Muscle layer of duodenum (tissue), 2 donors: Measurements from ENCODE around the gene CYSRT1.

Experiments used
- H3K27ac ChIP-seq: one replicate; pipeline ENCODE4 v1.7.0; 2013; ENCODE audit warnings: mild to moderate bottlenecking, low read length
- H3K27me3 ChIP-seq: one replicate; pipeline ENCODE4 v1.7.0; 2013; ENCODE audit warnings: low read depth, mild to moderate bottlenecking, control low read depth, low read length
- H3K36me3 ChIP-seq, 2 donors: one replicate each; pipeline ENCODE4 v1.7.0; 2013; ENCODE audit warnings: low read length in 2 of 2, control low read depth in 1 of 2, mild to moderate bottlenecking in 1 of 2; ENCODE audit not compliant: insufficient read depth in 2 of 2, control insufficient read depth in 1 of 2
- H3K4me1 ChIP-seq, 2 donors: one replicate each; pipeline ENCODE4 v1.7.0; 2013; ENCODE audit warnings: low read length in 2 of 2, mild to moderate bottlenecking in 2 of 2, control low read depth in 1 of 2, moderate library complexity in 1 of 2; ENCODE audit not compliant: insufficient read depth in 2 of 2, control insufficient read depth in 1 of 2
- H3K4me3 ChIP-seq, 2 donors: one replicate each; pipeline ENCODE4 v1.7.0; 2013; ENCODE audit warnings: low read length in 2 of 2, low read depth in 1 of 2, mild to moderate bottlenecking in 1 of 2
- H3K9me3 ChIP-seq, 2 donors: one replicate each; pipeline ENCODE4 v1.7.0; 2013; ENCODE audit warnings: low read length in 2 of 2, control low read depth in 1 of 2, mild to moderate bottlenecking in 1 of 2; ENCODE audit not compliant: control insufficient read depth in 1 of 2
- donor health status: healthy.

The CYSRT1 gene

DNA sequence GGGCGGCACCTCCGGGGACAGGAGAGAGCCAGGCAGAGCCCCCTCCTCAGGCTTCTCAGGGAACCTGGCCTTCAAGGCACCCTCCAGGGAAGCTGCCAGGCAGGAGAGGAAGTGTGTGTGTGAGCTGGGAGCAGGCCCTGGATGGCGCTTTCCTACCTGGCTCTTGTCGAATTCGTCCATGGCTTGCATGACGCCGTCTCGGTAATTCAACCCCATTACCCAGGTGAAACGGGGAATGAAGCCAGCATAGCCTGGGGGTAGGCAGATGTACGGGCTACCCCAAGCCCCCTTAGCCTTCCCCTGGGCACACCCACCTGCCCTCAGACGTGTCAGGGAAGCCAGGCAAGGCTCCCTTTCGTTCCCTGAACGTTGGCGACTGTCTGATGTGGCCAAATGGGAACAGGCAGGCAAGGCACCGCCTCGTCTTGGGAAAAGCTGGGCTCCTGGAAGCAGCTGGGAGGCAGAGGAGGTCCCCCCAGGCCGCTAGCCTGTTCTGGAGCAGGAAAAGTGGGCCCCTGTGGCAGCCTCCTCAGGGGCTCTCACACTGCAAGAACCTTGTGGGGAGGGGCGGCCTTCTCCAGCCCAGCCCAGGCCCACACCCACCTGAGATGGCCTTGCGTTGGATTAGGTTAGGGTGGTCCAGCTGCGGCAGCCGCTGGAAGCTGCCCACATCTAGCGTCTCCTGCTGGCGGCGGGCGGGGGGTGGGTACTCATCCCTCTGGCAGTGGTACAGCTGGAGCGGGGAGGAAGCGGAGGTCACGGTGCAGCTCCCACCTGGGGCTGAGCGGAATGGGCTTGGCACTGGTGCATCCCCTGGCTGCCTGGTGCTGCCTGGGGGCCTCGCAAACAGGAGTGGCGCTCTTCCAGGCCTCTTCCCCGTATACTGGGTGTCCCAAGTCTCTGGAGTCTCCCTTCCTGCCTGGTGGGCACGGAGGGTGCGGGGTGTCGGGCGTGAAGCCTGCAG lies 19.8 kb downstream of the CYSRT1 start:
- Histone ChIP-seq H3K9me3 (no peaks in the 10 kb centered on the region), H3K4me3 (no peak overlapping the region), H3K4me1 (peaks cover 0 to 22% of the 10 kb centered on the region in 2 donors), H3K27me3 (no peaks in the 10 kb centered on the region), H3K27ac (no peak overlapping the region), H3K36me3 (peaks cover 0 to 10% of the 10 kb centered on the region in 2 donors)

DNA sequence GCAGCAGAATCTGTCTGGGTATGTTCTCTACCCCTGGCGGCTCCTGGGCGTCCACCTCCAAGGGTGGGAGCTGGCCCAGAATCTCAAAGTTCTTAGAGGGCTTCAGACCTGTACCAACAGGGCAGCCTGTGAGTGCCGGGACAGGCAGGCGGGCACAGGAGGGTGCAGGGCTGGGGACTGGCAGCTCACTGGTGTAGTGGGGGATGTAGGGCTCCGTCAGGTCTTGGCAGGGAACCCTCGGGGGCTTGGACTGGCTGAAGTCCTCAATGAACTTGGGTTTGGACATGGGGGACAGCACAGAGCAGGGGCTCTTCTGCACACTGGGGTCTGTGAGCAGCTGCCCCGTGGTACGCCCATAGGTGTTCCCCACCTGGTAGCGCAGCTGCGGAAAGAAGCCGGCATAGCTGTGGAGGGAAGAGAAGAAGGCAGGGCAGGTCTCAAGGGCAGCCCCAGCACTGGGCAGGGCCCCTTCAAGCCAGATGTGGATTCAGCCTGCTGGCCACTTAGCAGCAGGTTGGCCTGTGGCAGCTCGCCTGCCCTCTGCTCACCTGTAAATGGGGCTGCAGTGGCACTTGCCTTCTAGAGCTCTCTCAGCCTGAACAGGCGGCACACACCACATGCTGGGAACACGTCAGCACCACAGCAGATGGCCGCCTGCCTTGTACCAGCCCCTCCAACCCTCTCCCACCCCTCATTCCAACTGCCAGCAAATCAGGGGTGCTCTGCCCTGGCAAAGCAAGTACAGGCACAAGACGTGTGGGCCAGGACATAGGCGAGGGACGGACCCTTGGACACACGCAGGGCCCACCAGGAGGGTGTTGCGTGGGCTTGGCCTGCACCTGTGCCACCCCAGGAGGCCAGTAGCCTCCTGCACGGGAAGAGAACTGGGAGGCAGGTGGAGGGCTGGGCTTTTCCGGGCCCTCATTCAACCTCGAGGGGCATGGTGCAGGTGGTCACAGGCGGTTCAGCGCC lies 20.8 kb downstream of the CYSRT1 start:
- Histone ChIP-seq H3K27me3 (no peaks in the 10 kb centered on the region), H3K4me3 (no peak overlapping the region), H3K9me3 (no peaks in the 10 kb centered on the region), H3K27ac (no peak overlapping the region), H3K4me1 (peaks cover 0 to 22% of the 10 kb centered on the region in 2 donors), H3K36me3 (peaks cover 0 to 10% of the 10 kb centered on the region in 2 donors)

DNA sequence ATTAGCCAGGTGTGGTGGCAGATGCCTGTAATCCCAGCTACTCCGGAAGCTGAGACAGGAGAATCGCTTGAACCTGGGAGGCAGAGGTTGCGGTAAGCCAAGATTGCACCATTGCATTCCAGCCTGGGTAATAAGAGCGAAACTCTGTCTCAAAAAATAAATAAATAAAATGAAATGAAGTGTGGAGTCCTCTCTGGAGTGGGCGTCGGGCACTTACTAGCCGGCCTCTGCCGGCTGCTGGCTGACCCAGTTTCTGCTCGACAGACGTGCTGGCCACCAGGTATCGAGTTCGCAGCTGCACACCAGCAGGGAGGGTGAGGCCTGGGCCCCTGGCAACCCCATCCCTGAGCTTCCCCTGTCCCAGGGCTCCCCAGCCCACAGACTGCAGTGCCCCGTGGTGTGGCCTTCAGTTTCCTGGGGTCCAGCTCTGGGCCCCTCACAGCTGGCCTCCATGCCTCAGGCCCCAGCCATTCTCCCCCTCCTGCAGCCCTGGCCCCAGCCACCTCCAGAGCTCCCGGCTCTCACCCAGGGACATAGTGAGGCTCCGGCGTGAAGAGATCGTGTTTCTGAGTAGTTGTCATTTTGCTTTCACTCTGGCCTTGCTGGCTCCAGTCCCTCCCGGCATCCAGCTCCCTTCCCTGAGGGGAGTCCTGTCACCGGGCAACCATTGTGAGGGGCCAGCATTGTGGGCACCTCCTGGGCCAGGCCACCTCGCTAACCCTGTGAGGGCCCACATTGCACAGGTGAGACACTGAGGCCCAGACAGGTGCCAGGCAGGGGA lies 22.4 kb downstream of the CYSRT1 start:
- Histone ChIP-seq H3K4me3 (no peak overlapping the region), H3K4me1 (peaks cover 0 to 17% of the 10 kb centered on the region in 2 donors), H3K27me3 (no peaks in the 10 kb centered on the region), H3K27ac (no peak overlapping the region), H3K9me3 (no peaks in the 10 kb centered on the region), H3K36me3 (peaks cover 0 to 10% of the 10 kb centered on the region in 2 donors)

DNA sequence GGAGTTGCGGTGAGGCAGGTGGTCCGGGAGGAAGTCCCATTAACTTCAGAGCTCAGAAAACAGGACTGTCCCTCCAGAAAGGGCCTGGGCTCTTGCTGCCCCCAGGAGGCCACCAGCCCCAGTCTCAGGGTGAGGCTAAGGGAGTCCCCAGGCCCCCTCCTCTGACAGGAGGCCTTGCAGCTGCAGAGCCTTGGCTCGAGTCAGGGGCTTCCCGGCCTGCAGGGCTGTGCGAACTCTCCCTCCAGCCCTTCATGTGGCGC lies 22.9 kb downstream of the CYSRT1 start:
- no peak overlapping the region for H3K4me3 ChIP-seq
- peaks cover 0 to 12% of the 10 kb centered on the region in 2 donors for H3K4me1 ChIP-seq
- no peaks in the 10 kb centered on the region for H3K9me3 ChIP-seq
- peaks cover 0 to 8% of the 10 kb centered on the region in 2 donors for H3K36me3 ChIP-seq
- no peak overlapping the region for H3K27ac ChIP-seq
- no peaks in the 10 kb centered on the region for H3K27me3 ChIP-seq

DNA sequence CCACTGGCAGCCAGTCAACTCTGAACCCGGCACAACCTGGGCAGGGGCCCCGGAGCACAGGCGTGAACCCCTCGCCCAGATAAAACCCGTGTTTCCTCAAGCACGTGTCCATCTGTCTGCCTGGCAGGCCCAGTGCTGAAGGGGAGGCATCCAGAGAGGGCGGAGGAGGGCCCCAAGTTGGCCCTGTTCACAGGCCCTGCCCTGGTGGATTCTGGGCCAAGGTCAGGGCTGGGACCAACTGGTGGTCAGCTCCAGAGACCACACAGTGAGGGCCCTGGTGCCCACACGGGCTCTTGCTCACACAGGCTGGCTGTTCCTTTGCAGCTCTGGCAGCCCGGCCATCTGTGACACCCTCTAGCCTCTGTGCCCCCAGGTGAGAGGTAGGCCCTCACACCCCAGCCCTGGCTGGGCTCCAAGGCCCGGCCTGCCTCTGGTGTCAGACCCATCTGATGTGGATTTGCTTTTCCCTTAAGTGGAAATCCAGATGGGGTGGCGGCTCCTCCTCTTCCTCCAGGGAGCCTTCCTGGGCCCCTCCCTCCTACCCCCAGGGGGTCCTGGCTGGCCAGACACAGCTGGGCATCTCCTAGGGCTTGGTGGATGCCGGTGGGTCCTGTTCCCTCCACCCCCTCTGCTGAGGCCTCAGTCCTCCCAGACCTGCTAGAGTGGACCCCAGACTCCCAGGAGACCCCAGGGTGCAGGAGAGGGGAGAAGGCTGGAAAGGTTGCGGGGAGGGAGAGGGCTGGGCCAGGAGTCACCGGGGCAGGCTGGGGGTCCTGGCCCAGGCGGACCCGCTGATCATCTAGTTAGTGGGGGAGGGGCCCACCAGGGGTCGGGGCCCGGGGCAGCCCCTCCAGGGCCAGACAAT lies 25.6 kb downstream of the CYSRT1 start:
- Histone ChIP-seq H3K27ac (no peak overlapping the region), H3K4me3 (no peak overlapping the region), H3K9me3 (no peaks in the 10 kb centered on the region), H3K4me1 (peaks cover 0 to 8% of the 10 kb centered on the region in 2 donors), H3K27me3 (no peaks in the 10 kb centered on the region), H3K36me3 (no peaks in the 10 kb centered on the region)

DNA sequence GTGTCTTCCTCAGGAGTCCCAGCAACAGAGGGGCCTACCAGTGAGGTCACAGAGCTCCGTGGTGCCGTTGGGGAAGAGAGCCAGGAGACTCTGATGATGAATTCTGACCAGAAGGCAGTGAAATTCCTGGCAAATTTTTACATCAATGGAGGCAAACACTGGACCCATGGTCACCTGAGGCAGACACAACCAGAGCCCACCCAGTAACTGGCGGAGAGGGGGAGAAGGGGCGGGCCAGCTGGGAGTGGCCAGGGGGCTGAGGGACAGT lies 26.2 kb downstream of the CYSRT1 start, which contains the start of gene STPG3:
Gene STPG3, plus strand, starts transcription at position 93 of the 268 bp plus-strand sequence. Its CDS starts 1 bp downstream, at position 94.
- H3K9me3 ChIP-seq, result no peaks in the 10 kb centered on the region
- H3K4me3 ChIP-seq, result no peak within 1 kb of the TSS
- no peaks in the 10 kb centered on the region for H3K36me3 ChIP-seq
- H3K27me3 ChIP-seq, result no peaks in the 10 kb centered on the region
- no peak within 1 kb of the TSS for H3K27ac ChIP-seq
- peaks cover 2 to 13% of the 10 kb centered on the region in 2 donors for H3K4me1 ChIP-seq

DNA sequence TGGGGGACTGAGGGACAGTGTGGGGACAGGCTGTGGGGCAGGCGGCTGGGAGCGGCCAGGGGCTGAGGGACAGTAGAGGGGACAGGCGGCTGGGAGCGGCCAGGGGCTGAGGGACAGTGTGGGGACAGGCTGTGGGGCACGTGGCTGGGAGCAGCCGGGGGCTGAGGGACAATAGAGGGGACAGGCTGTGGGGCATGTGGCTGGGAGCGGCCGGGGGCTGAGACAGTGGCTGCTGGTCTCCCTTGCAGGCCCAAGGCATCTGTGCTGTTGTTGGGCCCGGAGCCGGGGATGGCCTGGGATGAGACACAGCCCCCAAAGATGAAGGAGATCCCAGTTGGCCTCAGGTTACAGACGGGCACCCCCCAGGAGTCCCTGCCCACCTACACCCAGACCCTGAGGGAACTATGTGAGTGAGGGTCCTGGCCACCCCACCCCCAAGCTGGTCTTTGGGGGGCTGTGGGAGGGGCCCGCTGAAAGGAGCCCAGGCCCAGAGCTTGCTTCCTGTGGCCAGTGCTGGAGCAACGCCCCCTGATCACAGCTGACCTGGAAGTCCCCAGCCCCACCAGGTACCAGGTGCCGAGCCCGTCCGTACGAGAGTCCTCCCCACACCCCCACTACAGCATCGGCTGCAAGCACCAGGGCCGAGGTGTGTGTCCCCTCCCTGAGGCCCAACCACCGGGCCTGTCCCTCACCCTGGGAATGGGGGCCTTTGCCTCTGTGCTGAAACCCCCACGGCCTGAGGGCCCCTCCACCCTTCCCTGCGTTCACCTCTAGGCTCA lies 26.7 kb downstream of the CYSRT1 start:
- H3K4me1 ChIP-seq, result peaks cover 7 to 19% of the 10 kb centered on the region in 2 donors
- peaks cover 2 to 5% of the 10 kb centered on the region in 2 donors for H3K36me3 ChIP-seq
- no peaks in the 10 kb centered on the region for H3K9me3 ChIP-seq
- H3K27me3 ChIP-seq, result no peaks in the 10 kb centered on the region
- H3K27ac ChIP-seq, result no peak overlapping the region
- no peak overlapping the region for H3K4me3 ChIP-seq

DNA sequence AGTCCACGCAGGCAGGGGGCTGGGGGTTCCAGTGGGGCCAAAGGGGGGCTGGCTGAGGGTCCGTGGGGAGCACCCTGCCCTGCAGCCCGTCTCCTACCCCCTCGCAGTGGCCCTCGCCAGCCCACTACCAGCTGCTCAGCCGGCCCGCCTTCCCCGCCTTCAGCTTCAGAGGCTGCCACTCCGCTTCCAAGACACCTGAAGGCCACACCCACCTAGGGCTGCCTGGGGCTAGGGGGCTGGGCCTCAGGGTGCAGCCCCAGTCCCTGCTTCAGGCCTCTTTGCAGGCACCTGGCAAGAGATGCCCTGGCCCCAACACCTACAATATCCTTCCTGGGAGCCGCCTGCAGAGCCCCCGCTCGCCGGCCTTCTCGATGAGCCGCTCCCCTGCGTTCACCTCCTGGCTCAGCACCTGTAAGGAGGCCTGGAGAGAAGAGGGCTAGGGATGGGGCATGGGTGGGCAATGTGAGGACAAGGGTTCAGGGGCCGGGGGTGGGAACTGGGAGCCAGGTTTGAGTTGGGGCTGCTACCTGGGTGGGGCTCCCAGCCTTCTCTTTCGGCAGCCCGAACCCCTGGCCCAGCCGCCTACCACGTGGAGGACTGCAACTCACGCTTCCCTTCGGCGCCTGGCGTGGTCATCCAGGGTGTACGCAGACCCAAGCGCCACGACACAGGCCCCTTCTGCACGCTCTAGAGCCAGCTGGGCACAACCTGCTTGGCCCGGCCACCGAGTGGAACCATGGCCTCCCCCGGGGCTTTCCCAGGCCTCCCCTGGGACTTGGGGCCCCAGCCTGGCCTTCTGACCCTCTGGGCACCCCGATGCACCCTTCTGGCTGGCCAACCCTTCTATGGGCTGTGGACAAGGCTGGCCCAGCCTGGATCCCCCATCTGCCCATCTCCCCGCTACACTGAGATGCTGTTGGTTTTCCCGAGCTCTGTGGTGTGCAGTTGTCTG lies 27.9 kb downstream of the CYSRT1 start:
- H3K4me3 ChIP-seq, result no peak overlapping the region
- no peak overlapping the region for H3K27ac ChIP-seq
- H3K9me3 ChIP-seq, result no peaks in the 10 kb centered on the region
- H3K36me3 ChIP-seq, result peaks cover 5 to 9% of the 10 kb centered on the region in 2 donors
- peaks cover 9 to 23% of the 10 kb centered on the region in 2 donors for H3K4me1 ChIP-seq
- no peaks in the 10 kb centered on the region for H3K27me3 ChIP-seq
